ENCODE measurements around the gene RBBP7.

Gene RBBP7

DNA sequence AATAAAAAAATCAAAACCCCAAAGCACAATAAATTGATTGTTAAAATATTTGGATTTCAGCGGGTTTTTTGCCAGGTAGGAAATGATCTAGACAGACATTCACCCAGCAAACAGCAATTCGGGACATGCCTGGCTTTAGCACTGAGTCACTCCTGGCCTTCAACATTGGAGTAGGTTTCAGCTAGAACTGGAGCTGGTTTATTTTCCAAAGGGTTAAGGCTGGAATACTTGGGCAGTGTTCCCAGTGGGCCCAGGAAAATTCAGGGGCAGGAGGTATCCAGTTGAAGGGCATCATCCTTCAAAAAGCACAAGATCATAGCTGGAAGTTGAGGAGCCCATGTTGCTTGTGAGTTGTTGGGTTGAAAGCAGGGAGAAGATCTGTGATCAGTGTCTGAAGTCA lies 42.9 kb downstream of the RBBP7 start:
- DNase-seq (ENCODE audit: low read depth in 2 of 3, low spot score in 1 of 3), result no peak

DNA sequence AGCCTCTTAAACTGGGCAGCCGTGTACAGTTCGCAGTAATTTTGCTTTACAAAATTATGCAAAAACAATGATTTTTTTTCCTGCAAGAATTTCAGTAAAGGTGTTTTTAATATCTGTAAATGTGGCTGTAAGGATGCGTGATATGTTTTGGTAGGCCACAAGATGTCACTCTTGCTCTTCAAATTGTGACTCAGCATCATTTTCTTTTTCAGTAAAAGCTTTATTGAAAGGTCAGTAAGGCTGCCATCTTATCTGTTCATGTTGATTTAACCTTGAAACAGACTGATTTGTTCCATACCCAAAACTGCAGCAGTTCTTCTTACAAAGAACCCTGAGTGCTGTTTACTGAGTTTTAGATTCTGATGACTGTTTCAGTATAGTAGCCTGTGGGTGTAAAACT lies 44.0 kb downstream of the RBBP7 start:
- peak in 1 of 3 donors; percentile 12 for DNase-seq (ENCODE audit: low read depth in 2 of 3, low spot score in 1 of 3)

DNA sequence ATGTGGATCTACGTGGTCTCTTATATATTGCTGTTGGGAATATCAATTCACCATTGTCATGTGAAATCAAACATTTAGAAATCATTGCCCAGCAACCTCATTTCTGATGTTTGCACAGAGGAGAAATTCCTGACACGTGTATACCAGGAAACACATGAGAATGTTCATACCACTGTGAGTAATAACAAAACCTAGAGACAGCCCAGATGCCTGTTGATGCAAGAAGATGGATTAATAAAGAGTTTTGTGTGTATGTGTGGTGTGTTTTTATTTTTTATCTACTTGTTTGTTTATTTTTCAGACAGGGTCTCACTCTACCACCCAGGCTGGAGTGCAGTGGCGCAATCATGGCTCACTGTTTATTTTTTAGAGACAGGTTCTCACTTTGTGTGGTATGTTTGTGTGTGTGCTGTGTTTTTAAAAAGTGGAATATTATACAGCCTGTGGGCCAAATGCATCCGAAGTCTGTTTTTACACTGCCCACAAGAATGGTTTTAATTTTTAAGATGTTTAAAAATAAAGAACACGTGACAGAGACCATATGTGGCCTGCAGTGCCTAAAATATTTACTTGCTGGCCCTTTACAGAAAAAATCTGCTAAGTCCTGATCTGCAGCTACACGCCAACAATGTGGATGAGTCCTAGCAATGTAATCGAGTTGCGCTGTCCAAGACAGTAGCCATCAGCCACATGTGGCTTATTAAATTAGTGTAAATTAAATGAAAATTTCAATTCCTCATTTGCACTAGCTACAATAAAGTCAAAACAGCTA lies 44.7 kb downstream of the RBBP7 start:
- no peak for DNase-seq (ENCODE audit: low read depth in 2 of 3, low spot score in 1 of 3)

DNA sequence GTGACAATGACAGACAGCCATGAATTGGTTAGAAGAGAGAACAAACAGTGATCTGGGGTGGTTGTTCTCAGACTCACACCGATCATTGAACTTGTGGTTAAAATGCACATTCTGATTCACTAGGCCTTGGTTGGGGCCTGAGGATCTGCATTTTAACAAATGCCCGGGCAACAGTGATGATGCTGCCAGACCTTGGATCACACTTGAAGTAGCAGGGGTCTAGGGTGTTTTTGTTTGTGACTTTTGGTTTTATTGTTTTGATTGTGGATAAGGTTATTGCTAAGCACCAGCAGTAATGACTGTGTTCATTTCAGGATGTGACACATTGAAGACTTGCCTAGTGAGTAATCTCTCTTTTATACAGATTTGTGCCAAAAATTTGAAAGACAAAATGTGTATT lies 47.4 kb downstream of the RBBP7 start:
- DNase-seq (ENCODE audit: low read depth in 2 of 3, low spot score in 1 of 3), result no peak

DNA sequence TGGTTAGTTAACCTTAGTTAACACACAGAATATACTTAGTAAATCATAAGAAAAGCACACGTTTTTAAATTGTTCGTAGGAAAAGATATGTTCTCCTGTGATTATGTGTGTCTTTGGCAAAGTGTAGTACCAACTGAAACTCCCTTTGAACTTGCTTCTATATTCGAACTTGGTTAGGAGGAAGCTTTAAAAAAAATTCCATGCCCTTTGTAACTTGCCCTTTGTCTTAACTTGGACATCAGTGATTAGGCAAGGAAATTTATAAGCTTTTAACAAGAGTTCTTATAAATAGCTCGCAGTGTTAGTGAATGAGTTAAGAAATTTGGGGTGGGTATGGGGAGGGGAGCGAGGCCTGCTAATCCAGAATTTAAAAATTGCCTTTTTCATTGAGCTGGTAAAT lies 50.5 kb downstream of the RBBP7 start:
- no peak for DNase-seq (ENCODE audit: low read depth in 2 of 3, low spot score in 1 of 3)

DNA sequence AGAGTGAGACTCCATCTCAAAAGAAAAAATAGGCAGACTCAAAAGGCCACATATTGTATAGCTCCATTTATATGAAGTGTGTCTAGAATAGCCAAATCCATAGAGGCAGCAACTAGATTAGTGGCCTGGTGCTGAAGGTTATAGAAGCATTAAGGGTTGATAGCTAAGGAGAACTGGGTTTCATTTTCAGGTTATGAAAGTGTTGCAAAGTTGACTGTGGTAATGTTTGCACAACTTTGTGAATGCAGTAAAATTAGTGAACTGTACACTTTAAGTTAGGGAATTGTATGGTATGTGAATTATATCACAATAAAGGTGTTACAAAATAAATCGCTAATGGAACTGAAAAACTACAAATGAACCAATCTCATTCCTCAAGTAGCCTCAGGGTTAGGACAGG lies 55.6 kb downstream of the RBBP7 start:
- DNase-seq (ENCODE audit: low read depth in 2 of 3, low spot score in 1 of 3), result no peak

DNA sequence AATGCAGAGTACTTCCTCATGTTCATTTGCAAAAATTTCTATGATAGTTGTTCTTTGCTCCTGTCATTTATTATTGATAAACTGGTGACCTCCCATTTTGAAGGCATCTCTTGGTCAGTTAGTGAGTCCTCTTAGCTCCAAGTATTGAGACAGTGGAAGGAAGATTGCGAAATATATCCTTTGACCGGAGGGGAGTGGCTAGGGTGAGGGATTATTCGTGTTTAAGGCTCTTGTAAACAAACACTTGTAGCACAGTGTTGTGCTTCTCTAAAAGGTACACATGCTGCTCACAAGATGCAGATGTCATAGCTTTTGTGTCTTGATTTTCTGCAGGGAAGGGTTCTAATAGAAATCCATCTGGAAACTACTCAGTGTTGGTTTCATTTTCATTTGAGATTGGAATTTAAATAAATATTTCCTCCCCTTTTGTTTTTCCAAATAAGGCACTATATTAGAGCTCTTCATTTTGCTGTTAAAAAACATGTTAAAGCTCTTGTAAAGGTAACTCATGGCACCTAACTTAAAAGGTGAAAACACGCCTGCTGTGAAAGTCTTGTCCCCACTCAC lies 62.1 kb downstream of the RBBP7 start:
- DNase-seq (ENCODE audit: low read depth in 2 of 3, low spot score in 1 of 3), result no peak

DNA sequence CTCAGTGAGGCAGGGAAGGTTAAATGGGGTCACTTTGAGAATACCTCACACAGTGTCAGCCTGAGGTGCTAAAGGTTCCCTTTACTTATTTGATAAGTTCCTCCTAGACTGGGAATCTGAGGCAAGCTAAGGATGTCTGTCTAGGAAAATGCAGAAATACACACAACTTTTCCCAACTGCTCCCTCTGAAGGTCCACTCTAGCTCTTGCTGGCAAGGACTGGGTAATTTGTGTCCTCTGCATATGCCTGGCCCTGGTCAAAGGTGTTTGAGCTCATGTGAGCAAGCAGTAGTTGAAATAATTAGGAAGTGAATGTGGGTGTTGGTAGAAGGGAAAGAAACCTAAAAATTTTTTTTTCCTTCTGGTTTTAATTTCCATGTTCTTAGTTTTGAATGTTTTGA lies 62.6 kb downstream of the RBBP7 start:
- DNase-seq (ENCODE audit: low read depth in 2 of 3, low spot score in 1 of 3), result no peak

DNA sequence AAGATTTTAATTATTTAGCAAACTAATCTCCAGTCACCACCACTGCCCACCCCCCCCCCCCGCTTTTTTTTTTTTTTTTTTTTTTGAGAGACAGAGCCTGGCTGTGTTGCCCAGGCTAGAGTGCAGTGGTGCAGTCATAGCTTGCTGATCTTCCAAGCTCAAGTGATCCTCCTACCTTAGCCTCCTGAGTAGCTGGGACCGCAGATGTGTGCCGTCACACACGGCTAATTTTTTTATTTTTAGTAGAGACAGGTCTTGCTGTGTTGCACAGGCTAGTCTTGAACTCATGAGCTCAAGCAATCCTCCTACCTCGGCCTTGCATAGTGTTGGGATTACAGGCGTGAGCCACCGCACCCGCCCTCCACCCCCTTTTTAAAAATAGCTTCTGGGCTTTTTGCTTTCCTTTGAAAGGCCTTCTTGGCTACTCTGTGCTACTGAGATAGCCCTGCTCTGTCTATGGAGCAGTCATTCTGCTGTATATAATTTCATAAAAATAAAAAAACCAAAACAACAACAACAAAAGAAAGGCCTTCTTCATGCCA lies 65.2 kb downstream of the RBBP7 start:
- DNase-seq (ENCODE audit: low read depth in 2 of 3, low spot score in 1 of 3), result no peak

DNA sequence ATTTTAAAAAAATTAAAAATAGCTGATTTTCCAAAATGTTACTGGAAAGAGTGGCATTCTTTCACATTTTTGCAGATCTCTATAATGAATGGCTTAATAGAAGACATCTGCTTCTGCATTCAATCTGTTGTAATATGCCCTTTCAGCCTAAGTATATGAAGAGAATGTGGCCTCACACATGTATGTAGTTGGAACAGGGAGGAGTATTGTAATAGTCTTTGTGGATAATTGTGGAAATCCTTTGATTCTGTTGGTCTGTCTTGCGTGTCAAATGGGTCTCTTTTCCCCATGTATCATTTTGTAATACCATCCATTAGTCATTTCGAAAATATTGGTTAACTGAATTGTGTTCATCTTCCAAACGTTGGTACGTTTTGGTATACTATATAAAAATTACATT lies 72.3 kb downstream of the RBBP7 start:
- DNase-seq (ENCODE audit: low read depth in 2 of 3, low spot score in 1 of 3), result no peak

DNA sequence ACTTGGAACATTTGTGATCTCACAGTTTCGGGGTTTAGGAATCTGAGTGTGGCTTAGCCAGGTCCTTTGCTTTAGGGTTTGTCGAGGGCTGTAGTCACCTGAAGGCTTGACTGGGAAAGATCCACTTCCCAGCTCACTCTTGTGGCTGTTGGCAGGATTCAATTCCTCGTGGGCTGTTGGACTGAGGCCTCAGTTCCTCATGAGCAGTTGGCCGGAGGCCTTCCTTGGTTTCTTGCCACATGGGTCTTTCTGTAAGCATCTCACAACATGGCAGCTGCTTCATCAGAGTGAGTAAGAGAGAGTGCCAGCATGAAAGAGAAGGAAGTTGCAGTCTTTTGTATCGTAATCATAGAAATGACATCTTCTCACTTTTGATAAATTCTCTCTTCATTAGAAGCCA lies 72.8 kb downstream of the RBBP7 start:
- DNase-seq (ENCODE audit: low read depth in 2 of 3, low spot score in 1 of 3), result no peak

DNA sequence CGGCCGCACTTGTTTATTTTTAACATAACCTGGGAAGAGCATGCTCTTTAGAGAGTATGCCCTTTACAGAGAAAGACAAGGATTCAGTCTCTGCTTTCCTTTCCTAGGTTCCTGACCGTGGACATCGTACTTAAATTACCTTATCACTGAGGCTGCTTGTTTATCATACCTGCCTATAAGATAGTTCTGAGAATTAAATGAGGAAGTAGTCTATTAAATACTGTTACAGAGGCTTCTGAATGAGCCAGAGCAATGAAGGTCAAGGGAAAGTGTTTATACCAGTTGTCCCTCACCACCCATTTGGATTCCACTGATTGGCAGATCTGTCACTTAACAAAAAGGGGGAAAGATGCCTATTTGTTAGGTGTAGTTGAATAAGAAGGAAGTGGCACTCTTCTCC lies 73.9 kb downstream of the RBBP7 start:
- no peak for DNase-seq (ENCODE audit: low read depth in 2 of 3, low spot score in 1 of 3)
